GM18858 (cell line): ENCODE measurements around the gene MECP2.

Source experiments
- ATAC-seq: cut with Tn5 transposase; IDR thresholded peaks from one replicate; pipeline ENCODE4 v1.9.1; 2021; ENCODE audit not compliant: unreplicated experiment

The MECP2 gene

GRCh38 chrX:154116426-154117211 lies 19.1 kb upstream of the MECP2 start:
- ATAC-seq = no peak

- ATAC-seq = no peak
Observed at GRCh38 chrX:154115750-154116149, 18.2 kb upstream of the MECP2 start.

DNA sequence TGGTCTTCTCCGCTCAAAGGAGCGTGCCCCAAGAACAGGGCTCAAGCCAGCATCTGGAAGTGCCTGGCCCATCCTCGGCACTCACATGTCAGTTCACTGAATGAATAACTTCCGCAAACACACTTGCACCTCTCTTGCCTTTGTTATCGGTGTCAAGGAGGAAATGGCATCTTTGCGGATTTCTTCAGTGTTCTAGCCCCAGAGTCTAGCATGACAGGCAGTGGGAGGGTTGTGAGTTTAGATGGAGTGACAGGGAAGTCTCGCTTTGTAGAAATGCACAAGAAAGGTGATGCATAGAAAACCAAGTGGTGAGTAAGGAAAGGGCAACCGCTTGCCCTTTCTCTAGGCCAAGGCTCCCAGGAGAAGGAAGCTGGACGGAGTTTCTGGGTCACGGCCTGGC lies 17.6 kb upstream of the MECP2 start:
- ATAC-seq = no peak

- no peak for ATAC-seq
Observed at GRCh38 chrX:154114652-154115051, 17.1 kb upstream of the MECP2 start.

DNA sequence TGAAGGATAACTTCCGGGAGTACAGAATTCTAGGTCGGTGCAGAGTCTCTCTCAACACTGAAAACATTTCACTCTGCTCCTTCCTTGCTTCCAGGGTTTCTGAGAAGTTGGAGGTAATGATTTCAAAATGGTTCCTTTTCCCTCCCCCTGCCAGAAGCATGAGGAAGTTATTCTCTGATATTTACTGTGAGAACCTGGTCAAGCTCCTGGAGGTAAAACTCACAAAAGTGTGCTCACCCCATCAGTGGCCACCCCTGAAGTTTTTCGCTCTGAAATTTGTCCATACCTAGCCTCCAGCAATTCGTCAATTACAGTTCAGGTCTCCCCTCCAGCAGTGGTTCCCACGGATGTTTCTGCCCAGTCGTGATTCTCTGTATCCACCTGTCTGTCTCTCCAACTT lies 16.2 kb upstream of the MECP2 start:
- no peak for ATAC-seq

- ATAC-seq = no peak
Observed at GRCh38 chrX:154098551-154098950, 1.0 kb upstream of the MECP2 start.

DNA sequence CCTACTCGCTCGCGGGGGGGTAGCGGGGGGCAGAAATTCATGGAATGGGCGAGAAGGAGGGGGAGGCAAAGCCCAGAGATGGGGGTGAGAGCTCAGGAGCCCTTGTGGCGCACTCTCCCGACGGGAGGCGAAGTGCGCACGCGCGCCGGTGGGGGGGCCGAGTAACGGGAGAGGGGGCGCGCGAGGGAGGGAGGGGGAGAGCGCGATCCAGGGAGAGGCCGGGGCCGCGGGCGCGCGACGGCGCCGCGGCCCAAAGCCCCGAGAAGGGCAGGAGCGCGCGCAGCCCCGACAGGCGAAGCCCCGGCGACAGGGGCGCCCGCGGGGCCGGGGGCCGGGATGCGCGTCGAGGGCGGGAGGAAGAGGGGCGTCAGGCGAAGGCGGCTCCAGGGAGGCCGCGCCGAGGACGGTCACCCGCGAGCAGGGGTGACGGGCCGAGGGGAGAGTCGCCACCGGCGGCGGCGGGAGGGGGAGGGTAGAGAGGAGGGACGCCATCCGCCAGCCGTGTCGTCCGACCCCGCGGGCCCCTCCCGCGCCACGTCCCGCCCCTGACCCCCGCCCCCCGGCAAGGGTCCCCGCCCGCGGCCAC lies 421 bp downstream of the MECP2 start:
- ATAC-seq = peak; percentile 18

DNA sequence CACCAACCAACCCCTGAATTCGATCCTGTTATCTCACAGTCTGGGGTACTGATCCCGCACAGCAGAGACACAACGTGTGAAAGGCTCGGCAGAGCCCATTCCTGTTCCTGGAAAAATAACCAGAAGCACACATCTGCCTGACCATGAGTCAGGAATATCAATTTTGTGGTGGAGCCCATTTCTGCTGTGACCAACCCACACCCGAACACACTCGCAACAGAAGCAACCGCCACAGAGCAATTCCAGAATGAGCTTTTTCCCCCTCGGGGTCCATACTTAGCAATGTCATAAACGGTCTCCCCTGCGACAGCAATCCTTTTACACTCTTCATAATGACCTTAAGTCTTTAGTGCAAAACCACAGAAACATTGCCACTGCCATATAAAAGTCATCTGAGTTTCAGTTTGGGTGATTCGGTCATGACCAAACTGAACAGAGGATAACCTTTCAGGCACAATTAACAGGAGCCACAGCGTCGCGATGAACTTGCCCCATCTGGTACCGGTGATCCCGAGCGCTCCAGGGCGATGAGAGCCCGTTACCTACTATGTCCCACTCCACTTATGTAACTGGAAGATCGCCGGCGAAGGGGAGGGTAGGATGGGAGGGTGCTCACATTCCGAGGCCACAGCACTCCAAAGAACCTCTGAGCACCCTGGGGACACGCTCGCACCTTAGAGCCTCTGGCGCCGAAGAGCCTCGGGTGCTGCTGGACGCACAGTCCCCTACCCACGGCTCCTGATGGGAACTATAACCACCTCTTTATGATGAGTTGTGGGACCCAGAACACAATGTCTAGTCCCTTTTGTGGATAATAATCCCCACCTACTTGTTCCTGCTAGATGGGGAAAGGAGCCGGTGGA lies 1.1 kb downstream of the MECP2 start:
- no peak for ATAC-seq

DNA sequence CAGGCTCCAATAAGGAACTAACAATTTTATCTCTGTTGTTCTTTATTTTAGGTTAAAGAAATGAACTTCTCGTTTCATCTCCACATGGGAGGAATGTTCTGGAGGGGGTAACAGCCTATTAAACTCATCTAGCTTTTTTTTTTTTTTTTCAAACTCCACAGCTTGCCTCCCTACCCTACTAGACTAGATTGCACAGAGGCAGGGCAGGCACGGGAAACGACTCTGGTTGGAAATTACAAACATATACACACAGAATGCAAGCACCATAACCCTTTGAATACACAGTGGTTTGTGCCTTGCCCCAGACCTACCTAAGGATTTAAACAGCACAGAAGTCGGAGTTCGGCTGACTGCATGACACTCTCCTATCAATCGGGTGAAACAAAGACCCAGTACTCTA lies 2.7 kb downstream of the MECP2 start:
- no peak for ATAC-seq

GRCh38 chrX:154093965-154094364 lies 3.6 kb downstream of the MECP2 start:
- ATAC-seq = no peak

GRCh38 chrX:154092371-154092770 lies 5.1 kb downstream of the MECP2 start:
- no peak for ATAC-seq

GRCh38 chrX:154091678-154092077 lies 5.8 kb downstream of the MECP2 start:
- ATAC-seq = no peak

GRCh38 chrX:154090731-154091130 lies 6.8 kb downstream of the MECP2 start:
- ATAC-seq = no peak

- no peak for ATAC-seq
Observed at GRCh38 chrX:154084449-154085300, 12.8 kb downstream of the MECP2 start.

GRCh38 chrX:154083126-154083517 lies 14.4 kb downstream of the MECP2 start:
- no peak for ATAC-seq

DNA sequence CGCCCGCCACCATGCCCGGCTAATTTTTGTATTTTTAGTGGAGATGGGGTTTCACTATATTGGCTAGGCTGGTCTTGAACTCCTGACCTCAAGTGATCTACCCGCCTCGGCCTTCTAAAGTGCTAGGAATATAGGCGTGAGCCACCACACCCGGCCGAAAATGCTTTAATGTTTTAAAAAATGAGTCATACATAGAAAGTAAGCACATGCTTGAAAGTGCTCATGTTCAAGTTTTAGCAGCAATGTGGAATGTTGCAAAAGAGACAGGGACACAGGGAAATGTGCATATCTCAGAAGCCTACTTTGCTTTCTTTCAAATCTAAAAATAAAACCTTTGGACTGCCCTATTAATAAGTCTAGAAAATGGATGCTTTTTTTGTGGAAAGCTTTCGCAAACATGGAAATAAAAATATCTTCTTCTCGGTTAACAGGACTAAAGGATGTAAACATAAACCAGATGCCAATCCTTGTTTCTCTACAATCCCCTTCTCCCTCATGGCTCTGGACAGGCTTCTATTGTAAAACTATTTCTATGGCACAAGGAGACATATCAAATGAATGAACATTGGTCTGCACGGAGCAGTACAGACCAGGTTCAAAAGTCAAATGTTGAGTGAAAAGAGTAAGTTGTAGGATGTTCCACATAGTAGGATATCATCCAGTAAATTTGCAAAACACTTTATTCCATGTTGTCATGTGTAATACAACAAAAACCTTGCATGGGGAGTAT lies 15.0 kb downstream of the MECP2 start:
- no peak for ATAC-seq

DNA sequence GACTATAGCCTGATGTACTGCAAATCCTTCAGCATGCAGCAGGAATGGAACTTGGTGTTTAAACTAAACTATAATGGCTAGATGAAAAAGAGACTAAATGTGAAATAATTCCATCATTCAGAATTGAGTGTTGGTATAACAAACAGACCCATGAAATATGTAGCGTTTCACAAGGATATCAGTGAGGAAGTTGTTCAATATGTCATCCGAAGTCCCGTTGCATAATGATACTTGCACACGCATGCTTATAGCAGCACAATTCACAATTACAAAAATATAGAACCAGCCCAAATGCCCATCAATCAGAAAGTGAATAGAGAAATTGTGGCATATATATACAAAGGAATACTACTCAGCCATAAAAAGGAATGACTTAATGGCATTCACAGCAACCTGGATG lies 20.4 kb downstream of the MECP2 start:
- no peak for ATAC-seq

- ATAC-seq = no peak
Observed at GRCh38 chrX:154074199-154074598, 23.3 kb downstream of the MECP2 start.

DNA sequence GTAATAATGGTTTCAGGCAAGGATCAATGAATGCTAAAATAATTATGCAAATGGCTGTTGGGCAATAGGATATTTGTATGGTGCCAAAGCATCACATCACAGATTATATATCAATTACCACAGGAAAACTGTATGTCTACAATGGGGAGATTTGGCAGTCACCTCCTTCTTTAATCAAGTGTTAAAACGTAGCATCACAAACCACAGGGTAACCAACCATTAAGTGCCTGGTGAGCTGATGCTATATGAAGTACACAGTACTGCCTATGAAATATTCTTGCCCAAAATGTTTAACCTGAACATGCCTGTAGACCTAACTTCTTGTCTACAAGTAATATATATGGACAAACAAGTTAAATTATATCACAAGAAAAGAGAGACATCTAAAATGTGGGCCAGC lies 25.3 kb downstream of the MECP2 start:
- ATAC-seq = no peak

- no peak for ATAC-seq
Observed at GRCh38 chrX:154068560-154068959, 29.0 kb downstream of the MECP2 start.
